Activated CD8-positive, alpha-beta memory T cell treated with anti-CD3 and anti-CD28 coated beads, Interleukin-2, amount 50 U/mL, for 4 hours (primary cell): ENCODE data around the gene ARF3.

Experiments used
- DNase-seq: peaks from one replicate; pipeline ENCODE4 v3.0.0-alpha.2; 2020

ARF3 gene

DNA sequence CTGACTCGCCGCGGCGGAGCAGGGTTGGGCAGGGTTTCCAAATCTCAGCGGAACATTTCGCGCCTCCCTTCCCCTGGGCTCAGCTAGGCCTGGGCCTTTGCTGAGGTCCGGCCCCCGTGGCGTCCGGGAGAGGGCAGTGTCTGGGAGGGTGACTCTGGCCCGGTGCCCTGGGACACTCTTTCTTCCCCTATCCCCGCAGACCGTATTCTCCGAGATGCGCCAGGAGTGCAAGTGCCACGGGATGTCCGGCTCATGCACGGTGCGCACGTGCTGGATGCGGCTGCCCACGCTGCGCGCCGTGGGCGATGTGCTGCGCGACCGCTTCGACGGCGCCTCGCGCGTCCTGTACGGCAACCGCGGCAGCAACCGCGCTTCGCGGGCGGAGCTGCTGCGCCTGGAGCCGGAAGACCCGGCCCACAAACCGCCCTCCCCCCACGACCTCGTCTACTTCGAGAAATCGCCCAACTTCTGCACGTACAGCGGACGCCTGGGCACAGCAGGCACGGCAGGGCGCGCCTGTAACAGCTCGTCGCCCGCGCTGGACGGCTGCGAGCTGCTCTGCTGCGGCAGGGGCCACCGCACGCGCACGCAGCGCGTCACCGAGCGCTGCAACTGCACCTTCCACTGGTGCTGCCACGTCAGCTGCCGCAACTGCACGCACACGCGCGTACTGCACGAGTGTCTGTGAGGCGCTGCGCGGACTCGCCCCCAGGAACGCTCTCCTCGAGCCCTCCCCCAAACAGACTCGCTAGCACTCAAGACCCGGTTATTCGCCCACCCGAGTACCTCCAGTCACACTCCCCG is 23.9 kb upstream of the ARF3 start:
- DNase-seq = peak; percentile 41

DNA sequence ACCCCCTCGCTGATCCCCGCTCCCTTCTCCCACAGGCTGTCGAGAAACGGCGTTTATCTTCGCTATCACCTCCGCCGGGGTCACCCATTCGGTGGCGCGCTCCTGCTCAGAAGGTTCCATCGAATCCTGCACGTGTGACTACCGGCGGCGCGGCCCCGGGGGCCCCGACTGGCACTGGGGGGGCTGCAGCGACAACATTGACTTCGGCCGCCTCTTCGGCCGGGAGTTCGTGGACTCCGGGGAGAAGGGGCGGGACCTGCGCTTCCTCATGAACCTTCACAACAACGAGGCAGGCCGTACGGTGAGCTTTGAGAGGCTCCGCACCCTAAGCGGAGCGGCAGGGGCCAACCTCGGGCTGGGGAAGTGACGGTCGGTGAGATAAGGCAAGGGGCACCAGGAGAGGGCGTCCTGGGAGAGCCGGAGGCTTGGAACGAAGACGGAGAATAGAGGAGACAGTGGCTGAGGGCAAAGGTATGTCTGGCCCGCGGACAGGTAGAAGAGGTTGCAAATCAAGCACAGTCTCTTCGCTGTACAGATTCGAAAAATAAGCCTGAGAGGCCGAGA is 23.2 kb upstream of the ARF3 start:
- peak; percentile 44 for DNase-seq

- DNase-seq = peak; percentile 46
Observed at GRCh38 chr12:48979602-48980388, 22.5 kb upstream of the ARF3 start.

GRCh38 chr12:48978741-48979601 is 21.7 kb upstream of the ARF3 start:
- no peak for DNase-seq

DNA sequence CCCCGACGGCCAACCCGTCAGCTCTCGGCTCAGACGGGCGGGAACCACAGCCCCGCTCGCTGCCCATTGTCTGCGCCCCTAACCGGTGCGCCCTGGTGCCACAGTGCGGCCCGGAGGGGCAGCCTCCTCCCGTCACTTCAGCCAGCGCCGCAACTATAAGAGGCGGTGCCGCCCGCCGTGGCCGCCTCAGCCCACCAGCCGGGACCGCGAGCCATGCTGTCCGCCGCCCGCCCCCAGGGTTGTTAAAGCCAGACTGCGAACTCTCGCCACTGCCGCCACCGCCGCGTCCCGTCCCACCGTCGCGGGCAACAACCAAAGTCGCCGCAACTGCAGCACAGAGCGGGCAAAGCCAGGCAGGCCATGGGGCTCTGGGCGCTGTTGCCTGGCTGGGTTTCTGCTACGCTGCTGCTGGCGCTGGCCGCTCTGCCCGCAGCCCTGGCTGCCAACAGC is 21.0 kb upstream of the ARF3 start, which contains the start of gene WNT1:
WNT1 (plus strand) TSS at position 32 of the 450 bp plus-strand sequence; CDS start at position 361, 329 bp downstream.
- no peak for DNase-seq

DNA sequence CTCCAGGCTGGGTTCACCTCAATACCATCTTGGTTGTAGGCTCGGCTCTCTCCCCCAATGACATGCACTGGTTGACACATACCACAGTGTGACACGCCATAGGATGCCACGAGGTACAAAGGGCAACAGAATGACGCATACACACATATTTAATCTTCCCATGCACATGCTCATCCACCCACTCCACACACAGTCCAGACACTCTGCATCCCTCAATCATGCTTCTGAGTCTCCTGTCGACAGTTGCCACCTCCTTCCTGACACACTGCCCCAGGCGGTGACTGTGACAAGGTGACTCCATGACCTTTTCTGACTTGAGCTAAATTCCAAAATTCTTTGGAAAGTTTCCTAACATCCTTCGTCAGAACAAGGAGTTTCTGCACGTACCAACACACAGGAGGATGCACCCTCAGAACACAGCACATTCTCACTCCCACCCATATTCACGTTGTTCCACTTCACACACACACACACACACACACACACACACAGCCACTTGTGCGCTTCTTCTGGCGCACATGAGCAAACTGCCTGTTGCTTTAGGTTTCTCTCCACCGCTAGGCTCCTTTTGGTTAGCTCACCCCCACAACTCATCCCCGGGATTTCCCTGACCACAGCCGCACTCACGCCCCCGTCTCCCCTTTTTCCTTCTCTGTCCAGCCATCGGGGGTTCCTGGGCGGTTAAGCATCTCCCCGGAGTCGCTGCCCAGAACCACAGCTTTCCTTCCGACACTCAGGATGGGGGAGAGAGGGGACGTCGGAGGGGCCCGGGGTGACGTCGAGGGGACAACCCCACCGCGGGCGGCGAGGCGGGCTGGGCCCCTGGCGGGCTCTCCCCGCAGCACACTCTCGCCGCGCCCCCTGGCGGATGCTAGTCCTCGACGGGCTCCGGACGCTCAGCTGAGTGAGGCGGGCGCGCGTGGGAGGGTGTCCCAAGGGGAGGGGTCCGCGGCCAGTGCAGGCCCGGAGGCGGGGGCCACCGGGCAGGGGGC is 20.3 kb upstream of the ARF3 start:
- peak; percentile 85 for DNase-seq

- DNase-seq = peak; percentile 39
Observed at GRCh38 chr12:48973941-48974673, 16.8 kb upstream of the ARF3 start.

GRCh38 chr12:48973531-48973930 is 16.2 kb upstream of the ARF3 start:
- DNase-seq = no peak

DNA sequence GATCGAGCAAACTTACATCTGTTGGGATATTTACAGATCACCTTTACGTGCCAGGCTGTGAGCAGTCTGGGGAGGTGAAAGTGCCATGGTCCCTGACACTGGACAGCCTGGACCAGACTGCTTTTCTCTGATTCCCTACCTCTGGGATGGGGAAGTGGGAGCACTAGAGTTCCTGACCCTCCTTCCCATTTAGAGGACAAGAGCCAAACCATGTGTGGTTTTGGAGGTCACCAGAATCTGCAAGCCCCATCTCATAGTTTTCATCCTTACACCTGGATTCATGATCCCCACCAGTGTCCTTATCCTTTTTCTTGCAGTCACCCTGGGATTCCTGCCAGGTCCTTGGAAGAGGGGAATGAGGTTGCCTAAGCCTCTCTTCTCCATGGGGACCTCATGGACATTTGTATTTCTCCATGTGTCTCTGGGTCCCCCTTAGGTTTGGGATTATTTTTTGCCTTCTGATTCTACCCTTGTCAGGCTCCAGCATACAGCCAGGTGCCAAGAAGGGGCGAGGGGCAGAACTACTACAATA is 15.7 kb upstream of the ARF3 start:
- DNase-seq = no peak

GRCh38 chr12:48972213-48972951 is 15.1 kb upstream of the ARF3 start:
- peak; percentile 38 for DNase-seq

GRCh38 chr12:48970702-48971334 is 13.5 kb upstream of the ARF3 start:
- DNase-seq = no peak

- DNase-seq = peak; percentile 60
Observed at GRCh38 chr12:48969833-48970701, 12.8 kb upstream of the ARF3 start.

GRCh38 chr12:48969160-48969771 is 12.0 kb upstream of the ARF3 start:
- DNase-seq = no peak

- DNase-seq = no peak
Observed at GRCh38 chr12:48968467-48968866, 11.2 kb upstream of the ARF3 start.

- DNase-seq = no peak
Observed at GRCh38 chr12:48967991-48968390, 10.7 kb upstream of the ARF3 start.

- DNase-seq = no peak
Observed at GRCh38 chr12:48966177-48966895, 9.0 kb upstream of the ARF3 start.

DNA sequence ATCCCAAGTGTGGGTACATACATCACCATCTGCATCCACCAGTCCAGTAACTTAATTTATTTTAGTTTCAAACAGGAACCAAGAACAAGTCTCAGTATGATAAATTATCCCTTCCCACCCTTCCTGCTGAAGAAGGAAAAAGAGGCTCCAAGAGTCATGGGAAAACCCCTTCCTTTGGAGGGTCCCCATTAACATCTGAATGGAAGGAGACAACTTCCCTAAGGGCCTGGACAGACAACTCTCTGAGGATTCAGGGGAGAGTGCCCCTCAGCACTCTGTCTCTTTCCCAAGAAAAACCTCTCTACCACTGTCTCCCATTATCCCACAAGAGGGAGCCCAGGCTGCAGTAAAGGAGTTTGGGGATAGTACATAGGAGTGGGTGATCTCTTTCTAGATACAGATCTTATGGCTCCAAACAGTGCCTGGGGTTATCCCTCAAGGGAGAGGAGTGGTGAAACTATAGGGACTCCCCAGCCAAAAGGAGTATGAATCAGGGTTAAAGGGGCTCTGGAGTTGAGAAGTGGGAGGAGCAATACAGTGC is 8.1 kb upstream of the ARF3 start:
- no peak for DNase-seq
